ENCODE measurements around the gene IFT43.

- TF ChIP-seq BHLHE40 (IDR thresholded peaks at IDR 0.05; ENCODE audit: borderline replicate concordance) (no peak), SP1 (IDR thresholded peaks at IDR 0.05) (no peak)
Measured at GRCh38 chr14:76133103-76133502, 147.5 kb downstream of the IFT43 start.

Data from HEK293T (cell line).